DOHH2 (cell line): Measurements from ENCODE around the gene KRTAP9-2.
"Not testable (repeated sequence)": the region's sequence is repeated elsewhere in the genome, so short reads cannot be mapped to it uniquely, and the experiment has no call there.

ENCODE experiments used
- H3F3A ChIP-seq: fragments of 200-600 bp; sonication (generic), shearing (Covaris generic); 2 replicates; pipeline ENCODE4 v1.6.0; 2016; ENCODE audit warnings: antibody characterized with exemption, mild to moderate bottlenecking; ENCODE audit not compliant: control insufficient read depth, insufficient read depth
- H3K27ac ChIP-seq: fragments of 200-600 bp; sonication (generic); 2 replicates; pipeline ENCODE4 v1.5.1; 2014; ENCODE audit warnings: low read depth, mild to moderate bottlenecking, low read length, moderate library complexity
- H3K27me3 ChIP-seq: fragments of 200-600 bp; sonication (generic); 2 replicates; pipeline ENCODE4 v1.6.1; 2014; ENCODE audit warnings: mild to moderate bottlenecking, low read length, mixed read lengths; ENCODE audit not compliant: control insufficient read depth
- H3K36me3 ChIP-seq: fragments of 200-600 bp; sonication (generic); 2 replicates; pipeline ENCODE4 v1.6.1; 2014; ENCODE audit warnings: mild to moderate bottlenecking, low read length, moderate library complexity, mixed read lengths; ENCODE audit not compliant: control insufficient read depth
- H3K4me1 ChIP-seq: fragments of 200-600 bp; sonication (generic); 2 replicates; pipeline ENCODE4 v1.6.1; 2014; ENCODE audit warnings: mild to moderate bottlenecking, low read length, mixed read lengths; ENCODE audit not compliant: control insufficient read depth
- H3K4me2 ChIP-seq: fragments of 200-600 bp; sonication (generic); 2 replicates; pipeline ENCODE4 v1.6.0; 2014; ENCODE audit warnings: mild to moderate bottlenecking, low read length, moderate library complexity
- H3K4me3 ChIP-seq: fragments of 200-600 bp; sonication (generic); 2 replicates; pipeline ENCODE4 v1.5.1; 2014; ENCODE audit warnings: mild to moderate bottlenecking, low read length, mixed read lengths
- H3K79me2 ChIP-seq: fragments of 200-600 bp; sonication (generic); 2 replicates; pipeline ENCODE4 v1.6.1; 2014; ENCODE audit warnings: mild to moderate bottlenecking, low read length, mixed read lengths; ENCODE audit not compliant: control insufficient read depth
- H3K9me2 ChIP-seq: fragments of 200-600 bp; sonication (generic); replicated peaks from 2 replicates; pipeline ENCODE4 v1.6.1; 2014; ENCODE audit warnings: mild to moderate bottlenecking, low read length, mixed read lengths; ENCODE audit not compliant: control insufficient read depth
- H3K9me3 ChIP-seq: fragments of 200-600 bp; sonication (generic); 2 replicates; pipeline ENCODE4 v1.6.1; 2014; ENCODE audit warnings: antibody characterized with exemption, low read length, mixed read lengths; ENCODE audit not compliant: control insufficient read depth, insufficient read depth
- H4K20me1 ChIP-seq: fragments of 200-600 bp; sonication (generic); 2 replicates; pipeline ENCODE4 v1.6.0; 2014; ENCODE audit warnings: low read depth, mild to moderate bottlenecking, antibody characterized with exemption, low read length, moderate library complexity; ENCODE audit not compliant: control insufficient read depth, insufficient read depth
- CTCF ChIP-seq: fragments of 200-600 bp; sonication (generic); IDR thresholded peaks from one replicate; pipeline ENCODE4 v1.5.1; 2014; ENCODE audit warnings: antibody characterized with exemption, mild to moderate bottlenecking, low read depth, low read length; ENCODE audit not compliant: poor library complexity, severe bottlenecking
- EZH2phosphoT487 ChIP-seq: fragments of 200-600 bp; sonication (generic); IDR thresholded peaks from 2 replicates; pipeline ENCODE4 v1.6.1; 2017; ENCODE audit warnings: borderline replicate concordance, mild to moderate bottlenecking, antibody characterized with exemption, low read length, moderate library complexity, mixed read lengths

Gene KRTAP9-2

GRCh38 chr17:41186872-41187271 lies 39.6 kb upstream of the KRTAP9-2 start:
- TF ChIP-seq CTCF: no peak
- no peak for TF ChIP-seq EZH2phosphoT487

DNA sequence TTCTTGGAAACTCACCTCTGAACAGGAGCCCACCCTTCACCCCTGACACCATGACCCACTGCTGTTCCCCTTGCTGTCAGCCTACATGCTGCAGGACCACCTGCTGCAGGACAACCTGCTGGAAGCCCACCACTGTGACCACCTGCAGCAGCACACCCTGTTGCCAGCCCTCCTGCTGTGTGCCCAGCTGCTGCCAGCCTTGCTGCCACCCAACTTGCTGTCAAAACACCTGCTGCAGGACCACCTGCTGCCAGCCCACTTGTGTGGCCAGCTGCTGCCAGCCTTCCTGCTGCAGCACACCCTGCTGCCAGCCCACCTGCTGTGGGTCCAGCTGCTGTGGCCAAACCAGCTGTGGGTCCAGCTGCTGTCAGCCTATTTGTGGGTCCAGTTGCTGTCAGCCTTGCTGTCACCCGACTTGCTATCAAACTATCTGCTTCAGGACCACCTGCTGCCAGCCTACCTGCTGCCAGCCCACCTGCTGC lies 36.6 kb upstream of the KRTAP9-2 start, which contains the start of gene KRTAP9-1:
TSS of gene KRTAP9-1 (plus strand) at position 51 of the 482 bp plus-strand sequence. CDS start at position 51, 0 bp downstream.
- H3K4me3 ChIP-seq, H3K36me3 ChIP-seq, H3K79me2 ChIP-seq, H4K20me1 ChIP-seq, H3K9me2 ChIP-seq, H3K27me3 ChIP-seq, H3F3A ChIP-seq, H3K27ac ChIP-seq, H3K4me2 ChIP-seq, H3K4me1 ChIP-seq, H3K9me3 ChIP-seq: not testable (repeated sequence)

More at GRCh38 chr17:41186872-41187271, 39.6 kb upstream of the KRTAP9-2 start:
- no peak overlapping the region for H3K4me3 ChIP-seq
- H3K4me2 ChIP-seq: no peak overlapping the region
- no peaks in the 10 kb centered on the region for H3K9me2 ChIP-seq
- no peaks in the 10 kb centered on the region for H3K36me3 ChIP-seq
- H4K20me1 ChIP-seq: no peaks in the 10 kb centered on the region
- peaks cover 4% of the 10 kb centered on the region; the same call in 1 of the 2 replicates for H3K27me3 ChIP-seq
- no peak overlapping the region for H3K27ac ChIP-seq
- H3K4me1 ChIP-seq: no peaks in the 10 kb centered on the region
- H3K9me3 ChIP-seq: no peaks in the 10 kb centered on the region
- no peaks in the 10 kb centered on the region for H3F3A ChIP-seq
- no peaks in the 10 kb centered on the region for H3K79me2 ChIP-seq

- Histone ChIP-seq H4K20me1 (no peaks in the 10 kb centered on the region), H3K27me3 (peaks cover 4% of the 10 kb centered on the region; the same call in 1 of the 2 replicates), H3K27ac (no peak overlapping the region), H3K36me3 (no peaks in the 10 kb centered on the region), H3F3A (no peaks in the 10 kb centered on the region), H3K4me1 (no peaks in the 10 kb centered on the region), H3K4me2 (no peak overlapping the region), H3K4me3 (no peak overlapping the region), H3K9me3 (no peaks in the 10 kb centered on the region), H3K9me2 (no peaks in the 10 kb centered on the region), H3K79me2 (no peaks in the 10 kb centered on the region)
- TF ChIP-seq EZH2phosphoT487 (no peak), CTCF (no peak)
Measured at GRCh38 chr17:41190328-41190727, 36.1 kb upstream of the KRTAP9-2 start.

GRCh38 chr17:41196068-41196467 lies 30.4 kb upstream of the KRTAP9-2 start:
- Histone ChIP-seq H3K4me2 (no peak overlapping the region), H3K4me1 (no peaks in the 10 kb centered on the region), H3K79me2 (no peaks in the 10 kb centered on the region), H3F3A (no peaks in the 10 kb centered on the region), H3K36me3 (no peaks in the 10 kb centered on the region), H3K27me3 (0 out of 2 replicates have a peak, but pooled peaks cover 3% of the 10 kb centered on the region), H3K27ac (no peak overlapping the region), H3K9me2 (no peaks in the 10 kb centered on the region), H3K9me3 (no peaks in the 10 kb centered on the region), H4K20me1 (no peaks in the 10 kb centered on the region), H3K4me3 (no peak overlapping the region)
- TF ChIP-seq EZH2phosphoT487 (no peak), CTCF (no peak)
